Breast epithelium (tissue), 4 donors: Measurements from ENCODE around the gene RAP1B. TPM values are rescaled to one million over a fixed set of nuclear protein-coding genes. Genes with fewer than 3 reads are reported as not detected.

Experiments
- DNase-seq, 2 donors: peaks; one replicate each; pipeline ENCODE4 v3.0.0-alpha.2; 2019; ENCODE audit warnings: low spot score in 2 of 2
- H3K27ac ChIP-seq, 2 donors: fragments of 200-600 bp; sonication (generic) in 1 of 2; one replicate each; pipeline ENCODE4 v1.5.1; 2016 to 2019; ENCODE audit warnings: mild to moderate bottlenecking in 1 of 2
- H3K27me3 ChIP-seq, 2 donors: fragments of 200-600 bp; sonication (generic) in 1 of 2; one replicate each; pipeline versions ENCODE4 v1.5.1 to v1.6.0; 2017 to 2019; ENCODE audit warnings: control low read depth in 1 of 2, mild to moderate bottlenecking in 1 of 2
- H3K36me3 ChIP-seq: fragments of 200-600 bp; one replicate; pipeline ENCODE4 v1.5.1; 2019
- H3K4me1 ChIP-seq, 2 donors: fragments of 200-600 bp; sonication (generic); one replicate each; pipeline ENCODE4 v1.5.1; 2016 to 2019; ENCODE audit warnings: control low read depth in 1 of 2
- H3K4me3 ChIP-seq, 3 donors: fragments of 200-600 bp; sonication (generic); 1 replicate in 2 of 3; 2 replicates in 1 of 3; pipeline ENCODE4 v1.5.1; 2016 to 2019; ENCODE audit warnings: mild to moderate bottlenecking in 3 of 3, moderate library complexity in 2 of 3
- H3K9me3 ChIP-seq, 2 donors: fragments of 200-600 bp; sonication (generic) in 1 of 2; one replicate each; pipeline ENCODE4 v1.5.1; 2016 to 2019; ENCODE audit warnings: control low read depth in 1 of 2
- POLR2A ChIP-seq: fragments of 450-650 bp; IDR thresholded peaks from one replicate; pipeline ENCODE4 v1.6.1; 2016; ENCODE audit warnings: antibody characterized with exemption, mild to moderate bottlenecking, moderate library complexity
- POLR2AphosphoS5 ChIP-seq, 3 donors: sonication (generic); formaldehyde crosslinking; IDR thresholded peaks; one replicate each; pipeline ENCODE4 v1.6.1; 2017; ENCODE audit warnings: antibody characterized with exemption in 3 of 3
- intact Hi-C: fragments of 100-400 bp; cut with DNase I; formaldehyde crosslinking; loops from one replicate; pipeline ENCODE4 v1.15.1; 2023; ENCODE audit warnings: low total_unique reads
- total RNA-seq, 3 donors: library from RNA; depleted of rRNA; stranded (reverse); fragments of >200 nt; gene quantifications; one replicate each; pipeline ENCODE4 v1.1.0, GENCODE V29; 2016
- TF ChIP-seq, protein P1 (sequence below), 3 donors: fragments of 450-650 bp; IDR thresholded peaks; one replicate each; pipeline ENCODE4 v1.5.1; 2016 to 2017; ENCODE audit warnings: antibody characterized with exemption in 3 of 3, mild to moderate bottlenecking in 3 of 3, moderate library complexity in 3 of 3

The RAP1B gene
- total RNA-seq, 3 donors from 2014 or later: 176 to 198 (median 186) TPM

DNA sequence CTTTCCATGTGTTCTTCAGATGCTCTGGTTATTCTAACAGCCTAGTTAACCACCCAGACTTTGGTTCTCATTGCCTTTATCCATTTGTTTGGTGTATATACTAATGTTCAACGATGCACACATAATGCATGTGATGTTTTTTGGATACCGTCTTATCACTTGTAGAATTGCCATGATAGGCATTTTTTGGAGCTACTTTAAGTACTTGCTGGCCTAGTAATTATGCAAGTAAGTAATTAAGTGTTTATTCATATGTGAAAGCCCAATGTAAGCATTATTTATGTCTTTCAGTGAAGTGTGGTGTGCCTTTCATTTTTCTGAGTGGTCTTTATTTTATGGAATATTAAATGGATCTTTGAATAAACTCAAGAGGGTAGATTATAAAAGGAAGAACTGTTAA lies 14.2 kb downstream of the RAP1B start:
- no peaks in the 10 kb centered on the region for H3K27me3 ChIP-seq
- no peak overlapping the region for H3K4me3 ChIP-seq
- H3K36me3 ChIP-seq: no peaks in the 10 kb centered on the region
- intact Hi-C loops: no loop called here
- H3K9me3 ChIP-seq: peaks cover 0 to 7% of the 10 kb centered on the region in 2 donors
- no peak for TF ChIP-seq POLR2AphosphoS5 (IDR thresholded peaks at IDR 0.05)
- TF ChIP-seq POLR2A: no peak
- TF ChIP-seq, protein P1, sequence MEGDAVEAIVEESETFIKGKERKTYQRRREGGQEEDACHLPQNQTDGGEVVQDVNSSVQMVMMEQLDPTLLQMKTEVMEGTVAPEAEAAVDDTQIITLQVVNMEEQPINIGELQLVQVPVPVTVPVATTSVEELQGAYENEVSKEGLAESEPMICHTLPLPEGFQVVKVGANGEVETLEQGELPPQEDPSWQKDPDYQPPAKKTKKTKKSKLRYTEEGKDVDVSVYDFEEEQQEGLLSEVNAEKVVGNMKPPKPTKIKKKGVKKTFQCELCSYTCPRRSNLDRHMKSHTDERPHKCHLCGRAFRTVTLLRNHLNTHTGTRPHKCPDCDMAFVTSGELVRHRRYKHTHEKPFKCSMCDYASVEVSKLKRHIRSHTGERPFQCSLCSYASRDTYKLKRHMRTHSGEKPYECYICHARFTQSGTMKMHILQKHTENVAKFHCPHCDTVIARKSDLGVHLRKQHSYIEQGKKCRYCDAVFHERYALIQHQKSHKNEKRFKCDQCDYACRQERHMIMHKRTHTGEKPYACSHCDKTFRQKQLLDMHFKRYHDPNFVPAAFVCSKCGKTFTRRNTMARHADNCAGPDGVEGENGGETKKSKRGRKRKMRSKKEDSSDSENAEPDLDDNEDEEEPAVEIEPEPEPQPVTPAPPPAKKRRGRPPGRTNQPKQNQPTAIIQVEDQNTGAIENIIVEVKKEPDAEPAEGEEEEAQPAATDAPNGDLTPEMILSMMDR (IDR thresholded peaks at IDR 0.05): no peak
- H3K4me1 ChIP-seq: peaks cover 0 to 10% of the 10 kb centered on the region in 2 donors
- H3K27ac ChIP-seq: no peak overlapping the region
- DNase-seq: no peak

DNA sequence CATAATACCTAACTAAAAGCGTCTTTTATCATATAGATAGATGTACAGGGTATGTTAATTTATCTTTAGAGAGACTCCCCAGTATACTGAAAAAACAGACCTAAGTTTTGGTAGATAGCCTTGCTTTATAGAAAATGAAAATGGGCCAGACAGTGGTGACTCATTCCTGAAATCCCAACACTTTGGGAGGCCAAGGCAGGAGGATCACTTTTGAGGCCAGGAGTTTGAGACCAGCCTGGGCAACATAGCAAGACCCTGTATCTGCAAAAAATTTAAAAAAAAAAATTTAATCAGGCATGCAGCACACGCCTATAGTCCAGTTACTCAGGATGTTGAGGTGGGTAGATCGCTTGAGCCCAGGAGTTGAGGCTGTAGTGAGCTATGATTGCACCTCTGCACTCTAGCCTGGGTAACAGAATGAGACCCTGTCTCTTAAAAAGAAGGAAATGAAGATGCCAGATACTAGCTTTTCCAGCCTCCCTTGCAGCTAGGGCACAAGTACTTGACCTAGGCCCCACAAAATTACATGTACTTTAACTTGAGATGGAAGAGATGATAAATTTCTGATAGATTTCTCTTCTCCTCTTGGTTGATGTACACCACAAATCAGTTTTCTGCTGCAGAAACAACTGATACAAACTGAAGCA lies 17.1 kb downstream of the RAP1B start:
- H3K27ac ChIP-seq: no peak overlapping the region
- intact Hi-C loops: no loop called here
- H3K9me3 ChIP-seq: peaks cover 0 to 7% of the 10 kb centered on the region in 2 donors
- DNase-seq: no peak
- H3K4me1 ChIP-seq: peaks cover 0 to 8% of the 10 kb centered on the region in 2 donors
- H3K4me3 ChIP-seq: no peak overlapping the region
- TF ChIP-seq, protein P1 (IDR thresholded peaks at IDR 0.05): no peak
- TF ChIP-seq POLR2AphosphoS5 (IDR thresholded peaks at IDR 0.05) (no peak), POLR2A (no peak)
- H3K27me3 ChIP-seq: no peaks in the 10 kb centered on the region
- H3K36me3 ChIP-seq: no peaks in the 10 kb centered on the region

GRCh38 chr12:68628698-68629097 lies 18.0 kb downstream of the RAP1B start:
- Histone ChIP-seq H3K9me3 (peaks cover 0 to 7% of the 10 kb centered on the region in 2 donors), H3K4me3 (no peak overlapping the region), H3K36me3 (no peaks in the 10 kb centered on the region), H3K27me3 (no peaks in the 10 kb centered on the region), H3K4me1 (peaks cover 0 to 8% of the 10 kb centered on the region in 2 donors), H3K27ac (no peak overlapping the region)
- no peak for TF ChIP-seq POLR2AphosphoS5 (IDR thresholded peaks at IDR 0.05)
- TF ChIP-seq POLR2A: no peak
- TF ChIP-seq, protein P1 (IDR thresholded peaks at IDR 0.05): no peak
- DNase-seq: no peak
- intact Hi-C loops: no loop called here

GRCh38 chr12:68630050-68630449 lies 19.4 kb downstream of the RAP1B start:
- H3K27me3 ChIP-seq: no peaks in the 10 kb centered on the region
- intact Hi-C loops: no loop called here
- H3K36me3 ChIP-seq: no peaks in the 10 kb centered on the region
- no peak for DNase-seq
- H3K4me1 ChIP-seq: peaks cover 0 to 15% of the 10 kb centered on the region in 2 donors
- H3K27ac ChIP-seq: no peak overlapping the region
- no peak overlapping the region for H3K4me3 ChIP-seq
- H3K9me3 ChIP-seq: peaks cover 0 to 7% of the 10 kb centered on the region in 2 donors
- TF ChIP-seq POLR2A: no peak
- TF ChIP-seq POLR2AphosphoS5 (IDR thresholded peaks at IDR 0.05): no peak
- TF ChIP-seq, protein P1 (IDR thresholded peaks at IDR 0.05): no peak

- Histone ChIP-seq H3K27me3 (no peaks in the 10 kb centered on the region), H3K4me1 (peaks cover 0 to 15% of the 10 kb centered on the region in 2 donors), H3K36me3 (no peaks in the 10 kb centered on the region), H3K27ac (no peak overlapping the region), H3K4me3 (no peak overlapping the region), H3K9me3 (peaks cover 0 to 7% of the 10 kb centered on the region in 2 donors)
- TF ChIP-seq, protein P1 (IDR thresholded peaks at IDR 0.05): no peak
- no peak for TF ChIP-seq POLR2A
- no peak for TF ChIP-seq POLR2AphosphoS5 (IDR thresholded peaks at IDR 0.05)
- intact Hi-C loops: no loop called here
- DNase-seq: no peak
Measured at GRCh38 chr12:68630598-68630997, 19.9 kb downstream of the RAP1B start.
